Tibial nerve (tissue), 4 donors: ENCODE data around the gene TMEM95. TPM values are rescaled to one million over a fixed set of nuclear protein-coding genes. Genes with fewer than 3 reads are reported as not detected.

Source experiments
- DNase-seq, 2 donors: peaks; one replicate each; pipeline ENCODE4 v3.0.0-alpha.2; 2019; ENCODE audit warnings: low spot score in 2 of 2
- H3K27ac ChIP-seq, 4 donors: fragments of 200-600 bp; sonication (generic) in 3 of 4; one replicate each; pipeline ENCODE4 v1.5.1; 2017 to 2019; ENCODE audit warnings: mild to moderate bottlenecking in 1 of 4
- H3K27me3 ChIP-seq, 2 donors: fragments of 200-600 bp; sonication (generic) in 1 of 2; one replicate each; pipeline versions ENCODE4 v1.5.1 to v1.6.0; 2017 to 2019
- H3K36me3 ChIP-seq, 3 donors: fragments of 200-600 bp; sonication (generic); one replicate each; pipeline ENCODE4 v1.5.1; 2018 to 2019
- H3K4me1 ChIP-seq, 4 donors: fragments of 200-600 bp; sonication (generic) in 3 of 4; one replicate each; pipeline ENCODE4 v1.5.1; 2017 to 2019
- H3K4me3 ChIP-seq, 4 donors: fragments of 200-600 bp; sonication (generic) in 3 of 4; one replicate each; pipeline ENCODE4 v1.5.1; 2017 to 2019; ENCODE audit warnings: mild to moderate bottlenecking in 1 of 4, moderate library complexity in 1 of 4
- H3K9me3 ChIP-seq, 4 donors: fragments of 200-600 bp; sonication (generic) in 3 of 4; one replicate each; pipeline ENCODE4 v1.5.1; 2017 to 2019
- CTCF ChIP-seq, 5 experiments: fragments of 200-600 bp in 3 of 5; fragments of 450-650 bp in 2 of 5; sonication (generic) in 3 of 5; IDR thresholded peaks; one replicate each; pipeline ENCODE4 v1.5.1; 2016 to 2019; ENCODE audit warnings: antibody characterized with exemption in 5 of 5, mild to moderate bottlenecking in 3 of 5, moderate library complexity in 2 of 5
- EP300 ChIP-seq, 2 donors: sonication (generic); formaldehyde crosslinking; IDR thresholded peaks; one replicate each; pipeline ENCODE4 v1.6.1; 2017; ENCODE audit warnings: antibody characterized with exemption in 2 of 2, mild to moderate bottlenecking in 1 of 2
- POLR2A ChIP-seq, 2 donors: fragments of 450-650 bp; IDR thresholded peaks; one replicate each; pipeline ENCODE4 v1.6.1; 2017; ENCODE audit warnings: antibody characterized with exemption in 2 of 2, mild to moderate bottlenecking in 2 of 2, moderate library complexity in 2 of 2
- WGBS, 2 donors: methylation state at CpG; one replicate each; pipeline ENCODE4 v1.1.5; 2018; 5-methylcytosine and 5-hydroxymethylcytosine counted together
- total RNA-seq, 4 donors: library from RNA; depleted of rRNA; stranded (reverse); fragments of >200 nt; gene quantifications; one replicate each; pipeline ENCODE4 v1.1.0, GENCODE V29; 2016

The TMEM95 gene, protein sequence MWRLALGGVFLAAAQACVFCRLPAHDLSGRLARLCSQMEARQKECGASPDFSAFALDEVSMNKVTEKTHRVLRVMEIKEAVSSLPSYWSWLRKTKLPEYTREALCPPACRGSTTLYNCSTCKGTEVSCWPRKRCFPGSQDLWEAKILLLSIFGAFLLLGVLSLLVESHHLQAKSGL
- total RNA-seq: not detected

GRCh38 chr17:7355053-7355452 is at the start of gene TMEM95:
Gene TMEM95, plus strand, starts transcription at chr17:7355156. Its CDS starts 49 bp downstream, at chr17:7355205.
- peak in 1 of 2 donors; percentile 47 for DNase-seq
- H3K9me3 ChIP-seq: no peaks in the 10 kb centered on the region
- peak within 1 kb of the TSS in 2 of 4 donors; percentile 71 to 95 for H3K4me3 ChIP-seq
- peak within 1 kb of the TSS; percentile 91 to 100 (median 96) for H3K27ac ChIP-seq
- H3K27me3 ChIP-seq: no peaks in the 10 kb centered on the region
- WGBS, 2 donors: 27 to 45% methylated on average over 9 to 10 of the region's 10 CpGs
- peak in 1 of 2 donors; percentile 13 for TF ChIP-seq POLR2A (IDR thresholded peaks at IDR 0.05)
- TF ChIP-seq CTCF (IDR thresholded peaks at IDR 0.05): peak in 1 of 5 experiments; percentile 12
- peak in 1 of 2 donors; percentile 92 for TF ChIP-seq EP300 (IDR thresholded peaks at IDR 0.05)
- peaks cover 0 to 62% (median 32%) of the 10 kb centered on the region in 4 donors for H3K4me1 ChIP-seq
- H3K36me3 ChIP-seq: no peaks in the 10 kb centered on the region

DNA sequence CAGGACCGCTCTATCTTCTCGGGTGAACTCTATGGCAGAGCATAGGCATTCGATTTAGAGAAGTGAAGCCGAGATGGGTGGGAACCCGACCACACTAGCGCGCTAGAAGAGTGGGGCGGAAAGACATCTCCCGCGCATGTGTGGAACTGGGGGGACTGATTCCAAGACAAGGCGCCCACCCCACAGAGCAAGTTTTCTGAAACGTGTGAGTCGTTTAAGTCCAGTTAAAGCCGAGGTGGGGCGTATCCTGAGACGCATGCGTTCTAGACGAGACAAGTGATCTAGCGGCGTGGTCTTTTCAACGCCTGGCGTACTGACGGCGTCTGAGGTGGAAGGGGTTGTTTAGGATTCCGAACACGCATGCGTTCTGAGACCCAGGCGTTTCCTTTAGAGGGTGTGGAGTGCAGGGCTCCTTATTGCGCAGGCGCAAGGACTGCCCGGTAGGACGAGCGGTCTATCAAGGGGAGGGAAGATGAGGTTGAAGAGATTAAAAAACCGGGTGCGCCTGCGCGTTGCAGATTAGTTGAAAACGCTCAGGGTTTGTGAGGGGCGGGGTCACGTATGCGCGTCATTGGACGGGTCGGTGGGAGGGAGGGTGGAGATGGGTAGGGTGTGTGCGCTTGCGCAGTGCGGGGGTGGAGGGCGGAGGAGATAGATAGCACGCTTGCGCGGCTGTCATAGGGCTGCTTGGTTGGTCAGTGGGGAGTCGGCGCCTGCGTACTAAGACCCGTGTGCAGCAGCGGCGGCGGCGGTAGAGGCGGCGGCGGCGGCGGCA is 47.9 kb upstream of the TMEM95 start, which contains the start of gene EIF5A:
TSS of gene EIF5A (plus strand) at position 718 of the 775 bp plus-strand sequence. CDS start 2,008 bp downstream, outside the sequence.
- H3K9me3 ChIP-seq: no peaks in the 10 kb centered on the region
- H3K4me3 ChIP-seq: peak within 1 kb of the TSS; percentile 87 to 96 (median 92)
- no peaks in the 10 kb centered on the region for H3K27me3 ChIP-seq
- 0% methylated on average over 54 to 60 of the region's 64 CpGs for WGBS, 2 donors
- TF ChIP-seq EP300 (IDR thresholded peaks at IDR 0.05): peak; percentile 89 to 98
- peak; percentile 78 to 92 for TF ChIP-seq POLR2A (IDR thresholded peaks at IDR 0.05)
- no peak for TF ChIP-seq CTCF (IDR thresholded peaks at IDR 0.05)
- peak within 1 kb of the TSS; percentile 97 to 99 (median 98) for H3K27ac ChIP-seq
- H3K36me3 ChIP-seq: peaks cover 0 to 26% (median 21%) of the 10 kb centered on the region in 3 donors
- peaks cover 0 to 40% (median 18%) of the 10 kb centered on the region in 4 donors for H3K4me1 ChIP-seq
- peak; percentile 98 to 99 for DNase-seq

GRCh38 chr17:7307686-7308624 is 47.0 kb upstream of the TMEM95 start:
- Histone ChIP-seq H3K36me3 (peaks cover 4 to 35% (median 28%) of the 10 kb centered on the region in 3 donors), H3K4me3 (peak overlapping the region; percentile 87 to 96 (median 92)), H3K27me3 (no peaks in the 10 kb centered on the region), H3K4me1 (peaks cover 0 to 47% (median 21%) of the 10 kb centered on the region in 4 donors), H3K27ac (peak overlapping the region; percentile 93 to 99 (median 98)), H3K9me3 (no peaks in the 10 kb centered on the region)
- 0 to 1% methylated on average over 48 to 64 of the region's 104 CpGs for WGBS, 2 donors
- no peak for DNase-seq
- TF ChIP-seq POLR2A (IDR thresholded peaks at IDR 0.05): peak in 1 of 2 donors; percentile 66
- no peak for TF ChIP-seq EP300 (IDR thresholded peaks at IDR 0.05)
- peak in 1 of 5 experiments; percentile 14 for TF ChIP-seq CTCF (IDR thresholded peaks at IDR 0.05)

DNA sequence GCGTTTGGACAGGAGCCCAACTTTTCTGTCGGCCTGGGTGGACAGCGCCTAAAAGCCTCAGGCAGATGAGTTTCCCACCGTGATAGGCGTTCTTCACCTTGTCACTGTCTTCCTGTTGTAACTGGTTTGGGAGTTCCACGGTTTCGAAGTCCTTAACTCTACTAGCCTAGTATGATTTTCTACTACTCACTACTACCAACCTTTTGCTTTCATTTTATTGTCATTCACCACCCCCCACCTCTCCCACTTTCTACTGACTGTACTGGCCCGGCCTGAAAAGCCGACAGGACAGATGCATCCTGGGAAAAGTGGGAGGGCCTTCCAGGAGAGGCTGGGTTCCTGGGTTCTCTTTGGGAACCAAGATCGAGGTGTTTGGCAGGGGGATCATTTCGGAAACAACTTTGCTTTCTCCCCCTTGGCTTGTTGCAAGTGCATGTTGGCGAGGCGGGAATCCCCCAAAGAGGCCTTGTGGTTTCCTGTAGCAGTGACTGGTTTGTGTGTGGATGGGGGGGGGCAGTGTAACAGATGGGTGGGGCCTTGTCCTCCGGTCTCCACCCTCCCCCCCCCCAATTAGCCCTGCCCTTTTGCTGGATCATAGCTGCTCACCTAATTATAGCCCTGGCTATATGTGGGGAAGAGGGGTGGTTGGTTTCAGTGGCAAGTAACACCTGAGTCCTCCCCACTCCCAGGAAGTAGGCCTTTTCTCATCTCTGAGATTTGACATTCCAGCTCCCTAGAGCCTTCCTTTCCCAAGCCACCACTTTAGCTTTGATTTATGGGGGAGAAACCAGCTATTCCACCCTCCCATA is 46.1 kb upstream of the TMEM95 start:
- 0 to 5% methylated on average over 14 of the region's 14 CpGs for WGBS, 2 donors
- Histone ChIP-seq H3K4me3 (peak overlapping the region; percentile 87 to 96 (median 92)), H3K27me3 (no peaks in the 10 kb centered on the region), H3K36me3 (peaks cover 7 to 44% (median 28%) of the 10 kb centered on the region in 3 donors), H3K27ac (peak overlapping the region; percentile 93 to 99 (median 98)), H3K4me1 (peaks cover 0 to 56% (median 29%) of the 10 kb centered on the region in 4 donors), H3K9me3 (no peaks in the 10 kb centered on the region)
- TF ChIP-seq CTCF (IDR thresholded peaks at IDR 0.05) (no peak), POLR2A (IDR thresholded peaks at IDR 0.05) (peak in 1 of 2 donors; percentile 23), EP300 (IDR thresholded peaks at IDR 0.05) (peak in 1 of 2 donors; percentile 56)
- DNase-seq: peak; percentile 46 to 70
